Glomerular visceral epithelial cell (primary cell): ENCODE results near the gene NELL1.

Experiments
- DNase-seq: peaks from one replicate; pipeline ENCODE4 v3.0.0-alpha.2; 2016; ENCODE audit errors: extremely low spot score

NELL1 gene

DNA sequence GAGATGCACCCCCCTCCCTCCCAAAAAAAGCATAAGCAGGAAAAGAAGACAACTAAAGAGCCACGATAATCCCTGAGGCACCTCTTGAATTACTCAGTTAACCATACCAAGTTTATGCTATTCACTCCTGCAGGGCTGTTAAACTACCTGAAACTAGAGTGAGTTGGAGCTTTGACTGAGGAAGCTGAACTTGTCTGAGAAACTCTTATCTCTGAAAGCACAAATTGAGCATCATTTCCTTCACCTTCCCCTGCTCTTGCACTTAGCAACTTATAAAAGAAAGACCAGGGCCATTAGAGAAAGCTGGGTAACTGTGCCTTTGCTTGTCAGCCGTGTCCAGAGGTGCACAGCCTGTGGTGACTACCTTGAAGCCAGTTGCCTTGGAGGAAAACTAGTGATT lies 745.6 kb downstream of the NELL1 start:
- no peak for DNase-seq

DNA sequence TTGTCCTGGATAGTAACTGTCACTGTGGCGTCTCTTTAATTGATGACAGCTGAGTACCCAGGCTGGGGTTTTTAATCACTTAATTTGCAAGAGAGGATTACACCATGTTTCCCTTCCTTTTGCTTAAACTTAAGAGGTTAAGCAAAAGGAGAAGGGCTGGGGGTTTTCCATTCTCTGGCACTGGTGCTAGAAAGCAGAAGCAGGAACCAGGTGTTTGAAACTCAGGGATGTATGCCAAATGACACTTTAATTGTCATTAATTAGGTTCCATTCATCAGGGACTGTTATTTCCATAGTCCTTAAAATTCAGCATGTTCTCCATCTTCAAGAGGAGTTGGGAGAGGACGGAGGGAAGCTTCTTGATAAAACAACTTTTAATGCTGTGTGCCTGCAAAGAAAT lies 746.2 kb downstream of the NELL1 start:
- DNase-seq: no peak

DNA sequence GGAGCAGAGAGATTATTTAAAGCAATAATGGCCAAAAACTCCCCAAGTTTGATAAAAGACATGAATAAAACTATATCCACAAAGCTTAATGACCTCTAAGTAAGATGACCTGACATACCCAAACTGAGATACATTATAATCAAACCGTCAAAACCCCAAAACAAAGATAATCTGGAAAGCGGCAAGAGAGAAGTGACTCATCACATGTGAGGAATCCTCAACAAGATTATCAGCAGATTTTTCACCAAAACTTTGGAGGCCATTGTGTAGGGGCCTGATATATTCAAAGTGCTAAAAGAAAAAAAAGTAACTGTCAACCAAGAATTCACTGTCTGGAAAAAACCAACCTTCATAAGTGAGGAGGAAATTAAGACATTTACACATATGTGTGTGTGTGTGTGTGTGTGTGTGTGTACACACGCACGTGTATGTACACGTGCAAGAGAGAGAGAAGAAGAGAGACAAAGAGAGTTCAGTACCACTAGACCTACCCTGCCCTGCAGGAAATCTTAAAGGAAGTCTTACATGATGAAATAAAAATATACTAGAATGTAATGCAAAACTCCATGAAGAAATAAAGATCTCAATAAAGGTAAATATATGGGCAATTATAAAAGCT lies 752.4 kb downstream of the NELL1 start:
- DNase-seq: no peak

DNA sequence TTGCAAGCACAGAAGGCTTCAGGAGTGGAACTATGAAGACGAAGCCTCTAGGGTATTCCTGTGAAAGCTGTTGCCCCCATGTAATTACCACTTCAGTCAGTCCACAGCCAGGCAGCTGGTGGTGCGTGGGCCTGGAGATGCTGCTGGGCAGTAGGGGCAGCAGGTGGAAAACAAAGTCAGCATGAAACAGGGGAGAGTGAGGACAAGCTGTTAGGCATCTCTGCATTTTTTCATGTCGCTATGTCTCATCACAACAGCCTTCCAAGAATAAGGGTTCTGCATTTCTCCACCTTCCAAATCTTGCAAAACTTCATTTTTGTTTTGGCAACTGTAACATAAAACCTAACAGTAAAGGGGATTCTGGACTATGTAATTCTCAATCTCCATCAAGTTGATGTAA lies 757.5 kb downstream of the NELL1 start:
- no peak for DNase-seq

DNA sequence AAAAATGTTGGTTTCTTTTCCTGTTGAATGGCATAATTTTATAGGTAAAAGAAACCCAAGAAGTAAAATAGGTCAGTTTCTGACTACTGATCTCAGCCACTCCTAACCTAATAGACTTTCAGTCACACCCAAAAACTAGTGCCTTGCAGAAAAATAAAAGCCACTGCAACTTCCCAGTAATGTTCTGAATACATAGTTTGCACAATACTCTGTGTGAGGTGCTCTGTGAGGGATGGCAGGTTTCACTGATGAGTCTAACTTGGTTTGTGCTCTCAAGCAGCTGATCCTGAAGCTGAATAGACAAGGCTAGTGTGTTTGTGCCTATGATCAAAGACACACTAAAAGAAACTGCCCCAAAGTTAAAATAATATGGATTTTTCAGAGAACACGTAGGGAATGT lies 758.3 kb downstream of the NELL1 start:
- DNase-seq: no peak

DNA sequence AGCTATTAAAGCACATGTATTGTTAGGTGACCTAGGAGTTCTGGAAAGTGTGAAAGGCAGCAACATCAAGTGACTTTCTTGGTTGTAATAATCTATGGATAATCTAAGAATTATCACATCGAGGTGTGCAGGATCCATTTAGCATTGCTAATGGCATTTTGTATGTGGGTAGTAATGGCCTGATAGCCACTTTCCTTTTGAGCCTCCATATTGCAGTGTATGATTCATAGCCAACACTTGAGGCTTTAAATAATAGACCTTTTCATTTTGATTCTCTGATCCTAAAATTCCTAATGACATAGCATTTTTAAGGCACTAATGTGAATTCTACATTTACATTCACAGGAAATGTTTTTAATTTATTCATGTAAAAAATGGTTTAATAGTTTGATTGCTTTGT lies 759.4 kb downstream of the NELL1 start:
- no peak for DNase-seq

DNA sequence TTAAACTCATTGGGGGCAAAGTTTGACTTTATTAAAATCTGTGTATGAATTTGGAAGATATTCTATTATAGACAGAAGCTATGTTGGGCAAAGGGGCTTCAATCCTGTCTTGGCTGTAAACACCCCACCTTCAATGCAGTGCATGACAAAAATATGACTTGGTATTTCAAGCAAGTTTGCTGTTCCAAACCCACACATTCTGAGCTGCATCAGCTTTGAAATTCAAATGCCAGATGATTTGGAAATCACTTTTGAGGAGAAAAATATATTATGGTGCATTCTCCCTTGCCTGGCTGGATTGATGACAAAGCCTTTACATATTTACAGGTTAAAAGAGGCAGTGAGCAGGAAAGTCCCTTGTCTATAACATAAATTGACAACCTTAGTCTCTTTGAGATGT lies 760.0 kb downstream of the NELL1 start:
- DNase-seq: no peak

DNA sequence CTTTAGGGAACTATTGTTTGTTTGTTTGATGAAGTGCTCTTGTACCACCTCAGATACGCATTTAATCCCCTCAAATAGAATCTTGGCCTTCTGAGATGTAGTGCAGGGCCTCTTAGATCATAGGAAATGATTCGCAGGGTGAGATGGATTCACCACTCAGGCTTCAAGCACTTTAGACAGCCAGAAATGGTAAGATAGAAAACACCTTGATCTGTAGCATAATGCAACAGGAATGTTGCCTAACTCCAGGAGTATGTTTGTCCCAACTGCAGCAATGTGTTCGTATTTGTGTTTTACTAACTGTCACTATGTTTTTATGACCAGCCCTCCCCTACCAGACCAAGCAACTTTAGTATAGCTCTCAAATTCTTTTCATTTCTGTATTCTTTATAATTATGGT lies 761.2 kb downstream of the NELL1 start:
- DNase-seq: no peak

DNA sequence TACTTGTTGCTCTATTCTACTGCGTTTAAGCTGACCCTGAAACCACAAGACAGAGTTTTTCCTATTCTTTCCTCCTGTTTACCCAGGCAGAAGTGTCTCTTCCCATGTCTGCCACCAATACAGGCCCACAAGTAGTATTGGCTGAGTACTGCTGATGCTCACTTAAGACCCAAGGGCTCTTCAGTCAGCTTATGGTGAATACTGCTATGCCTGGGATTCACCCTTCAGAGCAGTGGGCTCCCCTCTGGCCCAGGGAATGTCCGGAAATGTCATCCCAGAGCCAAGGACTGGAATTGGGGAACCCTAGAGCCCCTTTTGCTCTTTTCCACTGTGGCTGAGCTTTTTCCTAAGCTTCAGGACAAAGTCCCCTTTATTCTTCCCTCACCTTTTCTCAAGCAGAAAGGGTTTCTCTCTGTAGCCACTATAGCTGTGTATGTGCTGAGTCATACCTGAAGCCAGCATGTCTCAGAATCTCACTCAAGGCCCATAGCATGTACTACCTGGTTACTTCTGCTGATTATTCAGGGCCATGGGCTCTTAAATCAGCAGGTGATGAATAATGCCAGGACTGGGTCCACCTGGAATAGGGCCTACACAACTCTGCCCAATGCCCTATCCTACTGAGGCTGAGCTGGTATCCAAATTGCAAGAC lies 777.7 kb downstream of the NELL1 start:
- DNase-seq: no peak

DNA sequence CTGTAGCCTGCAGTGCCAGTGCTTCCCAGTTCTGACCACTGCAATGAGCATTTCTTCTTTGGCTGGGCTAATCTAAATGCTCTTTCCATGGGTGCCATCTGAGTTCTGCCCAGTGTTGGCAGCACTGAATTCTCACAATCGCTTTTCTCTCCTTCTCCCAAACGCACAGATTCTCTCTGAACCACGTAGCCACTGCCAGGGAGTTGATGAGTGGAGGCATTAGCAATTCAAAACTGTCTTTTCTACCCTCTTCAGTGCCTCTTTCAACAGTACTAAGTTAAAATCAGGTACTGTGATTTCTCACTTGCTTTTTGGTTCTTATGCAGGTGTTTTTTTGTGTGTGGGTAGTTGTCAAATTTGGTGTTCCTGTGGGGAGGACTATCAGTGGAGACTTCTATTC lies 778.5 kb downstream of the NELL1 start:
- DNase-seq: no peak

DNA sequence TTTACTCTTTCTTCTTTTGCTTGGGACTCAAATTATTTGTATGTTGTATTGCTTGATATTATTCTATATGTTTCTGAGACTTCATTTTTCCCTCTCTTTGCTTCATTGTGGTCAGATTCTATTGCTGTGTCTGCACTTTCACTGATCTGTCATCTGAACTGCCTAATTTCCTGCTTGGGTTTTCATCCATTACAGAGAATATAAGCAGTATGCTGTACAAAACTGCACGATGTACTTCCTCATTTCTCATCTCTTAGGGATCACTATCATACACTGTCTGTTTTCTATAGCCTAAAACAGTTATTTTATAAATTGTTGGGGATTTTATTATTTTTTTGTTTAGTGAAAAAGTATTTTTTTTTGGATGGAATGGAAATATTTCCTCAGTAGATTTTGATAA lies 786.8 kb downstream of the NELL1 start:
- DNase-seq: no peak

DNA sequence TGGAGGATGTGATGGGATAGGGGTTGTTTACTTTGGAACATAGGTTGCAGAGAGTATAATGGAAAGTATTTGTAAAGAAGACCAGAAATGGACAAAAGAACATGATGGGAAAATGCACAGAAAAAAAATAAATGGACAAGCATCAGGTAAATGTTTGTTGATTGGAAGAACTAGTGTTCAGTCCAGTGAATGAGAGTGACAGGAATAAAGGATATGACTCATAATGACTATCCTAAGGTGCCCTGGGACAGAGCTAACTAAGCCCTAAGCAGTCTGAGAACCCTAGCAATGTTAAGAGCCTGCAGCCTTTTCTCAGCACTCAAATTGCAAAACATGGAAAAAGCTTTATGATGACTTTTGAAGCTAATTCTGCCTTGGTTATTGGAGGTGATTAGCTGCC lies 790.7 kb downstream of the NELL1 start:
- DNase-seq: peak; percentile 14

DNA sequence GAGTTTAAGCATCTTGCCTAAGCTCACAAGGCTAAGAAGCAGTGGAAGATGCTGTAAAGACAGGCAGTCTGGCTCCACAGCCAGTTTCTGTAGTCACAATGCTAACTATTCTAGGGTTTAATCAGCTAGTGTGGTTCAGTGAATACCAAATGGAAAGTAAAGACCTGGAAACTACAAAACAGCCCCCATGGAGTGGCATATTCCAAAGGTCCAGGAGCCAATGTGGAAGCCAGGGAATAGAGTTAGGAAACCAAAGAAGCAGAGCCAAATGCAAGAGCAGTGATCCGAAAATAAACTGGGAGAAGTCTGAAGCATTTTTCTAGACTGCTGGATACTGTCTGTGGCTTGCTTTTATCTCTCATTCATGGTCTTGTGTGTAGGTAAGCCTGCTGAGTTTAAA lies 792.3 kb downstream of the NELL1 start:
- DNase-seq: no peak

DNA sequence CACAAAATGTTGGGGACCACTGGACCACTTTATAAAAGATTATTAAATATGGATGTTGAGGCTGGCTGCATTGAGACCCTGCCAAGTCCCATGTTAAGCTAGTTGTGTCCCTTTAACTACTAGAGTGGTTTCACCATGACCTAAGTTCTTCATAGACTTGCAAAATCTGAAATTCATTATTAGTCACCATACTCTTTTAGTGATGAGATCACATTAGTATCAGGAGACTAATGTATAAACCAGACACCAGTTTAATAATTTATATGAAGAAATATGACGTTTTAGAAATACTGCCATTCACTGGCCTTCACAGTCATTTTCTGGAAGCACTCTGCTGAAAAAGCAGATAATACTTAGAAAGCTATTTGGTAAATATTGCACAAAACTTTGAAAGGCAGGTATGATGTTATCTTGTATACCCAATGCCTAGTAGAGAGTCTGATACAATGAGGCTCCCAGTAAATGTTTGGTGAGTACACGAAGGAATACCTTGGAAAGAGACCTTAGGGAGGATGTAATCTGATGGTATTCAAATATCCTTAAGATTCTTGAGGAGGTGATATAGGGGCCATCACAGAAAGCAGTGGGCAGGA lies 795.3 kb downstream of the NELL1 start:
- peak; percentile 40 for DNase-seq

DNA sequence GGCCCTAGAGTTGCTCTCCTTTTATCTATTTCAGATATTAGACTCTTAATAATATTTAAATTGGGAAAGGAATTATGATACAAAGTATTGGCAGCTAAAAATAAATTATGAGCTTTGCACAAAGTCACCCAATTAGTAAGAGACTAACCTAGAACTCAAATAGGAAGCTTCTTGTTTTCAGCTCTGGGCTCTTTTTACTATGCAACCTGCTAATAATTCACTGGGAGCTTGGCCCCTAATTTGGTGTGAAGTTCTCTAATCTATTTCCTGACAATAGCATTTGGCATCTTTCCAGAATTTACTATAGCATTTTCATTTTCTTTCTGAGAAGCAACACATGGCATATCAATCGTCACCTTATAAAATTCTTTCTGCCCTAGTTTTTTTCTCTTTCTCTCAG lies 795.8 kb downstream of the NELL1 start:
- DNase-seq: no peak

DNA sequence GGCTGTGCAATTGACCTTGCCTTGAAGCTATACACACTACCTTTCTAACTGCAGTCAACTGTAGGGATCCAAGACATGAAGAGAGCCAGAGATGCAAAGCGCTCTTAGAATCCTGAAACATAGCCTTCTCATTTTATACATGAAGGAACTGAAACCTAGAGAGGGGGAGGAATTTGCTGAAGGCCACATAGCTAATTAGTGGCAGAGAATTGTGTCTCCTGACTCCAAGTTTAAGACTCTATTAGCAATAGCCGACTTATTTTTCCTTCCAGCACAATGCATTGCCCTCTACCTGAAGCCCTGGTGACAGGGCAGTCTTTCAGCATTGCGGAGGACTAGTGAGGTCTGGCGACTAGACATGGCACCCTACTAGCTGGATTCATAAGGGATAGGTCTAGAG lies 796.5 kb downstream of the NELL1 start:
- DNase-seq: no peak

DNA sequence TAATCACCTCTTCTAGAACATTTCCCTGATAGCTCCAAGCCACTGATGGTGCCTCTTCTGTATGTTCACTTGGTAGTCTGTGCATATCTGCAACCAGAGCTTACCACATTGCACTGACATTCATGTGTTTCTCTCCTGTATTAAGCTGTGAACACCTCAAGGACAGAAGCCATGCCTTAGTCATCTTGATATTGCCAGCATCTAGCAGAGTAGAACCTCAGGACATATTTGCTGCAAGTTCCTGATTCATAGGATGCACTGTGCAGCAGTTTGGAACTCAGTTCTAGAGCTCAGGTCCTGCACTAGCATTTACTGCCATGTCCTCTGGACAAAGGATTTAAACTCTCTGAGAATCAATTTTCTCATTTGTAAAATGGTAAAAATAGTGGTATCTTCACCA lies 801.1 kb downstream of the NELL1 start:
- no peak for DNase-seq

DNA sequence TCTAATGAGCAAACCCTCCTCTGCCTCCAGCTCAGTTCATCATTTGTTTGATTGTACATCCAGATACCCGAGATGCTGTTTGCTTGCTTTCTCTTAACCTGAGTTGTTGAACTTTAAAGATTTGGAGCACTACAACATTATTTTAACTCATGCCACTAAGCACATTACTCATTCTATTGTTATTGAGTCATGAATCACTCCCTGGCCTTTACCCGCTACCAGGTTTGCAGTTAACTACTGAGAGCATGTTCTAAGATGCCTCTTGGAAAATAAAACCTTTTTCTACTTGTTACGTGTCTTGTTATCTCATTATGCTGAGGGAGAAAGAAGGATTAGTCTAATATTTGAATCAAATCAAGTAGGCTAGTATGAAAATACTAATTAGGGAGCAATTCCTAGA lies 802.9 kb downstream of the NELL1 start:
- peak; percentile 30 for DNase-seq

DNA sequence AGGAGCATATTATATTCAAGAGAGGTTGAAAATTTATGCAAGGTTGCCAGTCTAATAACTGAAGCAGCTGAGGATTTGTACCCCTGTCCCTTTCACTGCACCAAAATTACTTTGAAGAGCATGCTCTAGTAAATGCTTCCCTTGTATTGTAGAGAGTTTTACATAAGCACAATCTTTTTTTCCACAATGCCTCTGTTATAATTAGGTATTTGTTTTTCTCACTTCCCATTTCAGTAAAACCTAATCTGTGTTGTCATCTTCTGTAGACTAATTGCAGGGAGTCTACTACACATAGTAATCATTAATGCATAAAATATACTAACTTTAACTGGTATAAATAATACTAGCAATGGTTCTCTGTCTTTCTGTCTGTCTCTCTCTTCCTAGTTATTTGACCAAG lies 805.1 kb downstream of the NELL1 start:
- DNase-seq: no peak

DNA sequence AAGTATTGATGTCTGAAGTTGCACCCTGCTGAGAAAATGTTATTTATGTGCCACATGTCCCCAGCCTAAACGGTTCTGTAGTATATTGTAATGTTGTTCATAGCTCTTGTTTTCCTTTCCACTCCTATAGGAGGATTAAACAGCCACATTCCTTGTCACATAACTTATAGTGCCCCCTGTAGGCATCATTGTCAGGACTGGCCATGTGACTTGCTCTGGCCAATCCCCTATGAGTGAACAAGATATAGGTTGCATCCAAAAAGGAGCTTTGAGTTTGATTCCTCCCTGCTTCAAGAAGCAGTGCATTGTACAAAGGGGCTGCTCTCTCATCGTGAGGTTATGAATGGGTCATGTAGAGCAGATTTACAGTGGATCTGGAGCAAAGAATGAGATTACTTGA lies 805.9 kb downstream of the NELL1 start:
- no peak for DNase-seq

DNA sequence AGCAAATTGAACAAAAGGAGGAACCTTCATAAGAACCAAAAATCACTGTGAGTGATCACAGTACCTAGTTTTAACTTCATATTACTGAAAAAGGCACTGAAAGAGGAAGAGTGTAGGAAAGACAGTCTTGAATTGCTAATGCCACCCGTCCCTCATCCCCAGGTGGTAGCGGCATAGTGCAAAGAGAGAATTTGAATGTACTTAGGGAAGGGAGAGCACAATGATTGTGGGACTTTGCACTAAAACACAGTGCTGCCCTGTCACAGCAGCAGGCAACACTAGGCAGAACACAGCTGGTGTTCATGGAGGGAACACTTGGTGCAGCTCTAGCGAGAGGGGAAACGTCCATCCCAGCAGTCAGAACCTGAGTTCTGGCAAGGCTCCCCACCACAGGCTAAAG lies 807.2 kb downstream of the NELL1 start:
- no peak for DNase-seq

DNA sequence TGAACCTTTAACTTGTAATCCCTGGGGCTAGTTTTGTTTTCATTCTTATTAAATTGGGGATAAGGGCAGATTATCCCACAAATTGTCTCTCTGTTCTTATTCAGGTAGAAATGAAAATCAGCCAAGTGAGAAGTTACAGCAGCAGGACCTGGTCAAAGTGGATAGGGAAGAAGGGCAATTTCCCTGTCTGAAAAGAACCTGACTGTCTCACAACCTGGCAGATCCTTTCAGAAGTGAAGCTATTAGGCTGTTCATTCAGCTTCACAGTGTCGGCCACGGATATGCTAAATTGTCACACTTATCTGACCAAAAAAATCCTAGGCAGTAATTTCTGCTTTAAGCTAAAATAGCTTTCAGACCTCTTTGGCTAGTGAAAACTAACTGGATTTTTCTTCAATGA lies 810.9 kb downstream of the NELL1 start:
- DNase-seq: no peak

DNA sequence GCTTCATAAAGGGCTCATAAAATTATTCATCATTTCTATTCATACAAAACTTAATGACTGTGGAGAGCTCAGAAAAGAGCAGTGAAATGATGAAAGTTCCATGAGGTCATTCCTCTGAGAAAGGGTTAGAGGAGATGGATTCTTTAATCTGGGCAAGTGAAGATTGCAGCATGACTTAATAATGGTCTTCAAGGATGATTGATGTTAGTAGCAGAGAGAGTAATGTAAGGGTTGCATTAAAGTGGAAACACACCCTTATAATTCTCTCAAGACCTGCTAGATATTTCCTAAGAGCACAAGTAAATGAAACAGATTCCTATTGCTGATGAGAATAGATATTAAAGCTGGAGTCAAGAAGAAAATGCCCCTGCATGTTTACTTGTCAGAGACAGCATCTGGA lies 811.9 kb downstream of the NELL1 start:
- no peak for DNase-seq

DNA sequence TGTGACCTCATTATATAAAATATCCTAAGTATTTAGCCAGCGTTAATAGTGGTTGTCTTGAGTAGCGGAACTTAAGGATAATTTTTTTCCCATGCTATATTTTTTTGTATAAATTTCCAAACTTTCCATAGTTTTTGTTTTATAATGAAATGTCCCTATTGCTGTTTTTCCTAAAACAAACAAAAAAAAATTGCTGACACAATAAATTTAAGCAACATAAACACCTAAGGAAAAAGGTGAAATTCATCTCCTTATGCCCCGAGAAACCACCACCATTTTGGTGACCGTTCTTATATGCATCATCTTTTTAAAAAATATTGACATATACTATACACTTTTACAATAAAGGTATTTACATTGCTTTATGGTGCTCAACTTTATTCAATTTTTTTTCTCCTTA lies 814.7 kb downstream of the NELL1 start:
- no peak for DNase-seq
